K562 (cell line): Measurements from ENCODE around the gene FMN1. TPM values are rescaled to one million over a fixed set of nuclear protein-coding genes. Genes with fewer than 3 reads are reported as not detected.

ENCODE experiments used
- CBFB ChIP-seq: sonication (generic); formaldehyde crosslinking; IDR thresholded peaks from 2 replicates; pipeline ENCODE4 v1.4.0; 2020; ENCODE audit warnings: mild to moderate bottlenecking, missing genetic modification reagents
- E2F3 ChIP-seq: fragments of 250-450 bp; sonication (Bioruptor Pico); IDR thresholded peaks from 2 replicates; pipeline ENCODE4 v1.4.0; 2020; ENCODE audit warnings: mild to moderate bottlenecking
- HSF4 ChIP-seq: fragments of 250-450 bp; sonication (Bioruptor Pico); IDR thresholded peaks from 2 replicates; pipeline ENCODE4 v2.1.2; 2022; ENCODE audit warnings: mild to moderate bottlenecking, moderate library complexity, borderline replicate concordance
- SRSF3 ChIP-seq: fragments of 200-400 bp; formaldehyde crosslinking; IDR thresholded peaks from 2 replicates; pipeline ENCODE4 v1.6.1; 2016; ENCODE audit warnings: mild to moderate bottlenecking, low read length, moderate library complexity; ENCODE audit not compliant: insufficient read depth
- TCFL5 ChIP-seq: fragments of 250-450 bp; sonication (Bioruptor Pico); conservative IDR thresholded peaks from 2 replicates; pipeline ENCODE4 v1.6.1; 2021; ENCODE audit warnings: mild to moderate bottlenecking, moderate library complexity, matching md5 sums
- ZNF143 ChIP-seq: sonication (generic); formaldehyde crosslinking; IDR thresholded peaks from 2 replicates; pipeline ENCODE4 v1.9.0; 2022; ENCODE audit warnings: mild to moderate bottlenecking, missing genetic modification reagents
- polyA plus RNA-seq, 8 experiments: library from polyadenylated mRNA; depleted of rRNA in 4 of 8; stranded (reverse) in 5 of 8; unstranded in 3 of 8; fragments of >200 nt; fragmentation: Nextera tagmentation in 2 of 8; fragmentation: Illumina TruSeq in 1 of 8; extraction: Ambion mirVana in 2 of 8; extraction: Trizol in 1 of 8; gene quantifications; 2 replicates each; pipeline versions ENCODE4 v1.2.1 to v1.2.3, GENCODE V29; 2011 to 2014; ENCODE audit warnings: inconsistent platforms in 1 of 8, missing spikeins in 1 of 8
- total RNA-seq, 7 experiments: library from RNA; depleted of rRNA in 6 of 7; stranded (reverse); fragments of >200 nt in 6 of 7; fragmentation: Illumina TruSeq in 2 of 7; extraction: Trizol in 2 of 7; gene quantifications; 2 replicates each; pipeline versions ENCODE4 v1.2.1 to v1.2.3, GENCODE V29; 2011 to 2021; ENCODE audit warnings: low replicate concordance in 1 of 7
- TF ChIP-seq, protein P1 (sequence below), 2 experiments: fragments of 450-650 bp; IDR thresholded peaks; 2 replicates each; pipeline ENCODE4 v1.6.1; 2016; ENCODE audit warnings: mild to moderate bottlenecking in 2 of 2, borderline replicate concordance in 1 of 2, low read depth in 1 of 2, moderate library complexity in 1 of 2
- TF ChIP-seq, protein P2 (sequence below), 3 experiments: fragments of 200-800 bp in 1 of 3; sonication (Bioruptor generic) in 1 of 3; sonication (generic) in 1 of 3; formaldehyde crosslinking in 1 of 3; IDR thresholded peaks; 2 replicates each; pipeline versions ENCODE4 v1.6.1 to v1.8.0; 2016 to 2022; ENCODE audit warnings: mild to moderate bottlenecking in 2 of 3, missing compliant biosample characterization in 2 of 3, missing genetic modification characterization in 2 of 3, missing genetic modification reagents in 1 of 3

The FMN1 gene
- total and polyA plus RNA-seq, 9 of the 15 experiments (the other 6 are each of a cell fraction or from before 2014, with no cell fraction given), result 0.03 to 0.07 (median 0.04) TPM; not detected in 6

DNA sequence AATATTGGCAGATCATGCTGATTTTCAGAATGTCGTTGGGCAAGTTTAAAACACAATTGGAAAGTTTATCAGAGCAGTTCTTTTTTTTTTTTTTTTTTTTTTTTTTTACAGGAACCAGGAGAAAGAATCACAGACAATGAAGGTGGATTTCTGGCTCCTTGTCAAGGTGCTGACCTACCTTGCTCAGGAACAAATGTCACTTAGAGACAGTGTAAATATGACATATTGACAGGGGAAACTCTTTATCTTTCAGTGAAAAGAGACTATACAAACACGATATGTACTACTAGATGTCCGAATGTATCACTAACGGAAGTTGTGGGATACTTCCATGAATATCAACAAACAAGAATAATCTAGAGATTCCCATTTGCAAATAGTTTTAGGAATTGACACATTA, 237.3 kb downstream of the FMN1 start (continued):
- TF ChIP-seq, protein P1, sequence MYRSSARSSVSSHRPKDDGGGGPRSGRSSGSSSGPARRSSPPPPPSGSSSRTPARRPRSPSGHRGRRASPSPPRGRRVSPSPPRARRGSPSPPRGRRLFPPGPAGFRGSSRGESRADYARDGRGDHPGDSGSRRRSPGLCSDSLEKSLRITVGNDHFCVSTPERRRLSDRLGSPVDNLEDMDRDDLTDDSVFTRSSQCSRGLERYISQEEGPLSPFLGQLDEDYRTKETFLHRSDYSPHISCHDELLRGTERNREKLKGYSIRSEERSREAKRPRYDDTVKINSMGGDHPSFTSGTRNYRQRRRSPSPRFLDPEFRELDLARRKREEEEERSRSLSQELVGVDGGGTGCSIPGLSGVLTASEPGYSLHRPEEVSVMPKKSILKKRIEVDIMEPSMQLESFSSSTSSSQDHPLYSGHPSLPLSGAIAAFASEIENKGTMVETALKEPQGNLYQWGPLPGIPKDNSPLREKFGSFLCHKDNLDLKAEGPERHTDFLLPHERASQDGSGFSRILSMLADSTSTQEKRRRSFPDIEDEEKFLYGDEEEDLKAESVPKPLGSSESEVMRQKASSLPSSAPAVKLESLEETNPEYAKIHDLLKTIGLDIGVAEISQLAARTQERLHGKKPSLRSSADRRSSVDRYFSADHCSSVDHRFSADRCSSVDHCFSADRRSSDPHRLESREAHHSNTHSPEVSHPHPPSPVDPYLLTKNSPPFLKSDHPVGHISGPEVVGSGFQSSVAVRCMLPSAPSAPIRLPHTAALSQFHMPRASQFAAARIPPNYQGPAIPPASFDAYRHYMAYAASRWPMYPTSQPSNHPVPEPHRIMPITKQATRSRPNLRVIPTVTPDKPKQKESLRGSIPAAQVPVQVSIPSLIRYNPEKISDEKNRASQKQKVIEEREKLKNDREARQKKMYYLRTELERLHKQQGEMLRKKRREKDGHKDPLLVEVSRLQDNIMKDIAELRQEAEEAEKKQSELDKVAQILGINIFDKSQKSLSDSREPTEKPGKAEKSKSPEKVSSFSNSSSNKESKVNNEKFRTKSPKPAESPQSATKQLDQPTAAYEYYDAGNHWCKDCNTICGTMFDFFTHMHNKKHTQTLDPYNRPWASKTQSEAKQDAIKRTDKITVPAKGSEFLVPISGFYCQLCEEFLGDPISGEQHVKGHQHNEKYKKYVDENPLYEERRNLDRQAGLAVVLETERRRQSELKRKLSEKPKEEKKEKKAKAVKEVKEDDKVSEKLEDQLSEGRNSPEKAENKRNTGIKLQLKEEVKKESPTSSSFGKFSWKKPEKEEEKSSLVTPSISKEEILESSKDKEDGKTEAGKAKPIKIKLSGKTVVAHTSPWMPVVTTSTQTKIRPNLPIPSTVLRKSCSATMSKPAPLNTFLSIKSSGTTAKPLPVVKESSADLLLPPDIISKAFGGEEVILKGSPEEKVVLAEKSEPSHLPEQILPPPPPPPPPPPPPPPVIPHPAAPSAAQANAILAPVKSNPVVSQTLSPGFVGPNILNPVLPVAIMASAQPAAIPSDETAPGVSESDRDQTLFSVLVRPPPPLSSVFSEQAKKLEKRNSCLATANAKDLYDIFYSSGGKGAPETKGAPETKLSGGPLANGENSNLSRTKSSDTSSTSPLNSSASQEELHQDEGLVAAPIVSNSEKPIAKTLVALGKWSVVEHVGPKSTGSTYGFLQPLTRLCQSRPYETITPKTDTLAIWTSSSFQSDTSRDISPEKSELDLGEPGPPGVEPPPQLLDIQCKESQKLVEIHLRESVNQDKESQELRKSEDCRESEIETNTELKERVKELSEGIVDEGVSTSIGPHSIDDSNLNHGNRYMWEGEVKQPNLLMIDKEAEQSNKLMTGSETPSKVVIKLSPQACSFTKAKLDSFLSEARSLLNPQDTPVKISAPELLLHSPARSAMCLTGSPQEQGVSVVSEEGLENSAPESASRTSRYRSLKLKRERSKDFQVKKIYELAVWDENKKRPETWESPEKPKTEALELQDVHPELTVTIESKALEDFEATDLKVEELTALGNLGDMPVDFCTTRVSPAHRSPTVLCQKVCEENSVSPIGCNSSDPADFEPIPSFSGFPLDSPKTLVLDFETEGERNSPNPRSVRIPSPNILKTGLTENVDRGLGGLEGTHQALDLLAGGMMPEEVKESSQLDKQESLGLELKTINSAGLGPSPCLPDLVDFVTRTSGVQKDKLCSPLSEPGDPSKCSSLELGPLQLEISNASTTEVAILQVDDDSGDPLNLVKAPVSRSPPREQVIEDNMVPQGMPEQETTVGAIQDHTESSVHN (IDR thresholded peaks at IDR 0.05; ENCODE audit: borderline replicate concordance in 1 of 2, low read depth in 1 of 2), result no peak
- TF ChIP-seq CBFB (CRISPR knock-in tag) (no peak), E2F3 (CRISPR knock-in tag) (no peak), TCFL5 (CRISPR knock-in tag) (no peak), ZNF143 (CRISPR knock-in tag) (no peak), SRSF3 (no peak), HSF4 (CRISPR knock-in tag) (no peak)
- TF ChIP-seq, protein P2, sequence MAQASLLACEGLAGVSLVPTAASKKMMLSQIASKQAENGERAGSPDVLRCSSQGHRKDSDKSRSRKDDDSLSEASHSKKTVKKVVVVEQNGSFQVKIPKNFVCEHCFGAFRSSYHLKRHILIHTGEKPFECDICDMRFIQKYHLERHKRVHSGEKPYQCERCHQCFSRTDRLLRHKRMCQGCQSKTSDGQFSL (CRISPR knock-in tag; IDR thresholded peaks at IDR 0.05), result no peak
- TF ChIP-seq, protein P2 (tag; IDR thresholded peaks at IDR 0.05), result no peak
- TF ChIP-seq, all 486 proteins: peak for 0
